Measurements from ENCODE around the gene SFRP2.

DNA sequence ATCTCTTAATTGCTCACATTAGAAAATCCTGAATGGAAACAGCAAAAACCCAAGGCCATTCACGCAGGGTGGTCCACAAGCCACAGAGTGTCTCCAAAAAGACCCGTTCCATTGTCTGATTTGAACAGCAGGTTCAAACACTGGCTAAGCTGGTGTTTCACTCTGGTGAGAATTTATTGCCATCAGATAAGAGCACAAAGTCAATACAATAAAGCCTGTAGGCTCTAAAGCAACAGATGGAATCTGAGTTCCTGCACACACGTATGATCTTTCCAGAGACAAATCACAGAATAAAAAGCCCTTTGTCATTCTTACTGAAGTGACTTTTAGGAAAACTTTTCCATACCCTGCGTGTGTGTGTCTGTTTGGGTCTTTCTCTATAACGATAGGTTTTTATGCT is 5.1 kb upstream of the SFRP2 start:
- no peak for TF ChIP-seq CTCF (IDR thresholded peaks at IDR 0.05; ENCODE audit: low read depth, low read length)
- no peak for TF ChIP-seq MYC (IDR thresholded peaks at IDR 0.05; ENCODE audit: low read depth, low read length)
- no peak for TF ChIP-seq POLR2A (IDR thresholded peaks at IDR 0.05; ENCODE audit: extremely low read depth, insufficient read length)
- TF ChIP-seq, protein P1, sequence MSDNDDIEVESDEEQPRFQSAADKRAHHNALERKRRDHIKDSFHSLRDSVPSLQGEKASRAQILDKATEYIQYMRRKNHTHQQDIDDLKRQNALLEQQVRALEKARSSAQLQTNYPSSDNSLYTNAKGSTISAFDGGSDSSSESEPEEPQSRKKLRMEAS (IDR thresholded peaks at IDR 0.05; ENCODE audit: low read depth, low read length): no peak
